ENCODE data around the gene ADAMTS12. TPM values are rescaled to one million over a fixed set of nuclear protein-coding genes. Genes with fewer than 3 reads are reported as not detected.

ADAMTS12 gene
- total and polyA plus RNA-seq, 2 of the 8 experiments (the other 6 are each of a cell fraction or from before 2014, with no cell fraction given), result 6.4 to 12.8 TPM

DNA sequence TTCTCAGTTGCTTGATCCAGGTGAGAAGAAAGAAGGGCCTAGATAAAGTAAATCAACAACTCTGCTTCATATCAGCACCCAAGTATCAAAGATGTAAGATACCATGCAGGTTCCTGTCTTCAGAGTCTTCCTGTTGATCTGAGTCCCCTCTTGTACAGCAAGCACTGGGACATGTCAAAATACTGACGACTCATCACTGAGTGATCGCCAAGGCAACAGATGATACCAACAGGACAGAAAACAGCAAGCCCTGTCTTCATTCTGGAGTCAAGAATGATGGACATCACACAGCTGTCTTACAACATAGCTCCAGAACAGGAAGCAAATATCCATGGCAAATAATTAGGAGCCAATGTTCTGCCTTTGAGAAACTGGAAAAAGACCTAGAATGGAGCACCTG, 367.3 kb downstream of the ADAMTS12 start:
- Histone ChIP-seq H3K23ac (ENCODE audit: insufficient read length) (no peak overlapping the region), H3K79me2 (ENCODE audit: control insufficient read depth in 1 of 2, insufficient read depth in 2 of 2, low read length in 2 of 2) (no peaks in the 10 kb centered on the region), H2AFZ (ENCODE audit: low read length) (no peak overlapping the region), H4K20me1 (replicated peaks in 1 of 2; ENCODE audit: control insufficient read depth in 1 of 2, insufficient read depth in 2 of 2, low read length in 2 of 2) (no peaks in the 10 kb centered on the region), H3K18ac (ENCODE audit: extremely low read depth, low read length) (no peak overlapping the region), H3K4me1 (replicated peaks in 1 of 4; ENCODE audit: control insufficient read depth in 3 of 4, insufficient read depth in 4 of 4, low read length in 3 of 4) (no peaks in the 10 kb centered on the region), H2BK5ac (ENCODE audit: low read depth, low read length) (no peak overlapping the region), H2BK120ac (replicated peaks; ENCODE audit: low read depth, low read length) (no peak overlapping the region), H3K9ac (replicated peaks in 1 of 4; ENCODE audit: extremely low read depth in 1 of 4, low read depth in 3 of 4, low read length in 3 of 4) (no peak overlapping the region), H3K27me3 (replicated peaks in 1 of 4; ENCODE audit: control insufficient read depth in 3 of 4, extremely low read depth in 1 of 4, insufficient read depth in 3 of 4, low read length in 3 of 4) (no peaks in the 10 kb centered on the region), H3K79me1 (ENCODE audit: low read depth, low read length) (no peaks in the 10 kb centered on the region), H3K14ac (ENCODE audit: insufficient read length) (no peak overlapping the region), H3K36me3 (ENCODE audit: control insufficient read depth in 2 of 4, insufficient read depth in 4 of 4, low read length in 3 of 4) (no peaks in the 10 kb centered on the region), H3K23me2 (ENCODE audit: low read depth, low read length) (no peaks in the 10 kb centered on the region; the same call in 1 of the 2 replicates), H2BK12ac (ENCODE audit: low read depth, low read length) (no peak overlapping the region), H4K5ac (ENCODE audit: insufficient read length, low read depth, low read length) (no peak overlapping the region), H3K4me2 (ENCODE audit: insufficient read depth in 1 of 2, low read depth in 2 of 2, low read length in 2 of 2) (no peak overlapping the region), H3K27ac (ENCODE audit: low read depth, low read length) (no peak overlapping the region), H3K4me3 (ENCODE audit: extremely low read depth in 1 of 4, insufficient read depth in 2 of 4, low read depth in 3 of 4, low read length in 4 of 4) (no peak overlapping the region), H2AK5ac (ENCODE audit: low read depth, low read length) (no peak overlapping the region), H2BK20ac (ENCODE audit: low read length) (no peak overlapping the region), H3K56ac (replicated peaks; ENCODE audit: insufficient read length, low read depth, low read length) (no peak overlapping the region), H4K8ac (ENCODE audit: extremely low read depth, insufficient read depth, low read length) (no peak overlapping the region), H3K4ac (replicated peaks; ENCODE audit: insufficient read length, low read depth, low read length) (no peak overlapping the region), H2BK15ac (ENCODE audit: low read length) (no peak overlapping the region), H4K91ac (replicated peaks; ENCODE audit: insufficient read length, low read length) (no peak overlapping the region), H3K9me3 (ENCODE audit: insufficient read depth in 2 of 2, low read depth in 1 of 2, low read length in 1 of 2) (no peaks in the 10 kb centered on the region)
- TF ChIP-seq SIX5 (IDR thresholded peaks at IDR 0.05; ENCODE audit: low read depth, low read length), result no peak
- no peak for TF ChIP-seq JUN (IDR thresholded peaks at IDR 0.05; ENCODE audit: low read depth, low read length)
- TF ChIP-seq GTF2F1 (IDR thresholded peaks at IDR 0.05; ENCODE audit: borderline replicate concordance, low read depth, low read length), result no peak
- 0 out of 2 replicates have a peak, but pooled peaks have one; percentile 7 for TF ChIP-seq MAFK (IDR thresholded peaks at IDR 0.05; ENCODE audit: low read depth, low read length)
- POLR2A ChIA-PET (ENCODE audit: partially characterized antibody), result no interaction called here
- no peak for DNase-seq (ENCODE audit: low read depth in 1 of 2, low spot score in 2 of 2)
- WGBS, 2 experiments (ENCODE audit: extremely low coverage in 1 of 2, insufficient coverage in 1 of 2, insufficient read length in 1 of 2, insufficient replicate concordance in 2 of 2, low coverage in 1 of 2, low lambda C conversion rate in 2 of 2, missing lambda C conversion rate in 1 of 2), result 80% methylated on average over 2 of the region's 2 CpGs; no CpG with 5 or more reads in 1 of the 2 experiments
- CTCF ChIA-PET (ENCODE audit: partially characterized antibody), result interaction anchor here (0.9 to 1.1 kb wide), 2 partner anchors 9 to 10 kb away, joined by 3 read pairs; no protein-coding TSS in a partner anchor
- no peak for FAIRE-seq

Measured in H1 (cell line).